HepG2 (cell line): ENCODE data around the gene CARMIL3. TPM values are rescaled to one million over a fixed set of nuclear protein-coding genes. Genes with fewer than 3 reads are reported as not detected.

Experiments used
- ARHGAP35 ChIP-seq: sonication (generic); formaldehyde crosslinking; IDR thresholded peaks from 2 replicates; pipeline ENCODE4 v1.9.0; 2022; ENCODE audit warnings: mild to moderate bottlenecking, inconsistent platforms, moderate library complexity, missing genetic modification reagents, borderline replicate concordance
- CBFB ChIP-seq: sonication (generic); formaldehyde crosslinking; IDR thresholded peaks from 2 replicates; pipeline ENCODE4 v1.4.0; 2020; ENCODE audit warnings: missing genetic modification reagents
- CHD2 ChIP-seq: IDR thresholded peaks from 2 replicates; pipeline ENCODE4 v1.6.1; 2011; ENCODE audit warnings: low read depth, low read length, improper control_type of control experiment
- CHD4 ChIP-seq: fragments of 200-600 bp; sonication (generic); IDR thresholded peaks from 2 replicates; pipeline ENCODE4 v1.7.0; 2017; ENCODE audit warnings: mild to moderate bottlenecking, low read length, borderline replicate concordance
- EEA1 ChIP-seq: sonication (generic); formaldehyde crosslinking; IDR thresholded peaks from 2 replicates; pipeline ENCODE4 v1.5.1; 2020; ENCODE audit warnings: mild to moderate bottlenecking, missing genetic modification reagents, borderline replicate concordance
- HMG20B ChIP-seq: conservative IDR thresholded peaks from 2 replicates; pipeline ENCODE4 v1.6.1; 2016; ENCODE audit warnings: missing genetic modification reagents, missing compliant biosample characterization
- IKZF5 ChIP-seq: IDR thresholded peaks from 2 replicates; pipeline ENCODE4 v1.6.1; 2018; ENCODE audit warnings: missing genetic modification reagents, mild to moderate bottlenecking, missing compliant biosample characterization
- NBN ChIP-seq: fragments of 450-650 bp; conservative IDR thresholded peaks from 2 replicates; pipeline ENCODE4 v1.6.1; 2017
- NFKBIZ ChIP-seq: IDR thresholded peaks from 2 replicates; pipeline ENCODE4 v1.6.1; 2018; ENCODE audit warnings: missing genetic modification reagents, missing compliant biosample characterization
- RBM39 ChIP-seq: fragments of 200-400 bp; formaldehyde crosslinking; IDR thresholded peaks from one replicate; pipeline ENCODE4 v1.6.1; 2018; ENCODE audit warnings: antibody characterized with exemption, mild to moderate bottlenecking, low read depth, low read length; ENCODE audit not compliant: poor library complexity, severe bottlenecking
- SATB2 ChIP-seq: sonication (generic); formaldehyde crosslinking; IDR thresholded peaks from 2 replicates; pipeline ENCODE4 v1.5.0; 2020; ENCODE audit warnings: missing genetic modification reagents
- SIX1 ChIP-seq: sonication (generic); formaldehyde crosslinking; IDR thresholded peaks from 2 replicates; pipeline ENCODE4 v1.4.0; 2020; ENCODE audit warnings: missing genetic modification reagents, borderline replicate concordance
- SMARCC2 ChIP-seq: fragments of 450-650 bp; IDR thresholded peaks from 2 replicates; pipeline ENCODE4 v1.6.1; 2017; ENCODE audit warnings: antibody characterized with exemption, mild to moderate bottlenecking
- XRCC5 ChIP-seq: fragments of 200-400 bp; formaldehyde crosslinking; optimal IDR thresholded peaks from 2 replicates; pipeline ENCODE3; 2017; ENCODE audit warnings: mild to moderate bottlenecking, low read length
- ZBTB2 ChIP-seq: sonication (generic); formaldehyde crosslinking; IDR thresholded peaks from 2 replicates; pipeline ENCODE4 v1.8.0; 2022; ENCODE audit warnings: low read depth, missing genetic modification reagents
- ZFP91 ChIP-seq: sonication (generic); formaldehyde crosslinking; IDR thresholded peaks from 2 replicates; pipeline ENCODE4 v1.9.0; 2022; ENCODE audit warnings: missing genetic modification reagents, mild to moderate bottlenecking, borderline replicate concordance
- ZFY ChIP-seq: sonication (generic); formaldehyde crosslinking; IDR thresholded peaks from 2 replicates; pipeline ENCODE4 v1.4.0; 2020; ENCODE audit warnings: missing genetic modification reagents
- ZNF263 ChIP-seq: sonication (generic); formaldehyde crosslinking; IDR thresholded peaks from 2 replicates; pipeline ENCODE4 v1.4.0; 2020; ENCODE audit warnings: missing genetic modification reagents
- ZNF264 ChIP-seq: sonication (generic); formaldehyde crosslinking; IDR thresholded peaks from 2 replicates; pipeline ENCODE4 v1.4.0; 2020; ENCODE audit warnings: missing genetic modification reagents
- ZNF333 ChIP-seq: sonication (generic); formaldehyde crosslinking; IDR thresholded peaks from 2 replicates; pipeline ENCODE4 v1.4.0; 2020; ENCODE audit warnings: mild to moderate bottlenecking, missing genetic modification reagents, borderline replicate concordance
- ZNF343 ChIP-seq: sonication (generic); formaldehyde crosslinking; IDR thresholded peaks from 2 replicates; pipeline ENCODE4 v1.4.0; 2020; ENCODE audit warnings: mild to moderate bottlenecking, missing genetic modification reagents
- ZNF543 ChIP-seq: sonication (generic); formaldehyde crosslinking; IDR thresholded peaks from 2 replicates; pipeline ENCODE4 v1.4.0; 2020; ENCODE audit warnings: mild to moderate bottlenecking, missing genetic modification reagents
- ZNF883 ChIP-seq: sonication (generic); formaldehyde crosslinking; IDR thresholded peaks from 2 replicates; pipeline ENCODE4 v1.5.1; 2020; ENCODE audit warnings: mild to moderate bottlenecking, missing genetic modification reagents; ENCODE audit errors: not compliant biosample characterization
- ZSCAN29 ChIP-seq: sonication (generic); formaldehyde crosslinking; conservative IDR thresholded peaks from 2 replicates; pipeline ENCODE4 v1.4.0; 2020; ENCODE audit warnings: mild to moderate bottlenecking, missing genetic modification reagents
- polyA plus RNA-seq, 8 experiments: library from polyadenylated mRNA; depleted of rRNA in 3 of 8; stranded (reverse) in 7 of 8; unstranded in 1 of 8; fragments of >200 nt; fragmentation: Illumina TruSeq in 4 of 8; extraction: Trizol in 4 of 8; gene quantifications; 2 replicates each; pipeline versions ENCODE4 v1.2.1 to v1.2.3, GENCODE V29; 2011 to 2016; ENCODE audit warnings: low read depth in 4 of 8, missing spikeins in 1 of 8, mixed read lengths in 1 of 8; ENCODE audit not compliant: insufficient read depth in 1 of 8
- total RNA-seq, 5 experiments: library from RNA; depleted of rRNA; stranded (reverse); fragments of >200 nt; fragmentation: Illumina TruSeq; extraction: Trizol; gene quantifications; 2 replicates each; pipeline ENCODE4 v1.2.3, GENCODE V29; 2016; ENCODE audit warnings: low read depth in 1 of 5

CARMIL3 gene
- total and polyA plus RNA-seq, 2 of the 13 experiments (the other 11 are each of a cell fraction or from before 2014, with no cell fraction given): 0.27 to 0.55 TPM

GRCh38 chr14:24051789-24052655, at the start of gene CARMIL3 (continued):
- peak; percentile 74; the same call in 1 of the 2 replicates for TF ChIP-seq HMG20B (CRISPR knock-in tag)
- no peak for TF ChIP-seq ZSCAN29 (CRISPR knock-in tag)
- TF ChIP-seq CBFB (CRISPR knock-in tag): peak; percentile 63
- no peak for TF ChIP-seq CHD4
- TF ChIP-seq ZNF264 (CRISPR knock-in tag): no peak; the same call in 1 of the 2 replicates
- TF ChIP-seq RBM39: no peak
- TF ChIP-seq EEA1: no peak; the same call in 1 of the 2 replicates
- TF ChIP-seq ARHGAP35: peak; percentile 94; the same call in 1 of the 2 replicates
- TF ChIP-seq NBN: no peak
- TF ChIP-seq ZFY (CRISPR knock-in tag): peak; percentile 80; the same call in 1 of the 2 replicates
- peak; percentile 71 for TF ChIP-seq XRCC5
- peak; percentile 61; the same call in 1 of the 2 replicates for TF ChIP-seq NFKBIZ (CRISPR knock-in tag)
- TF ChIP-seq ZNF333 (CRISPR knock-in tag): 0 out of 2 replicates have a peak, but pooled peaks have one; percentile 16
- peak; percentile 78; the same call in 1 of the 2 replicates for TF ChIP-seq IKZF5 (CRISPR knock-in tag)
- no peak for TF ChIP-seq SIX1 (CRISPR knock-in tag)
- TF ChIP-seq ZNF543 (CRISPR knock-in tag): peak; percentile 72
- peak; percentile 27; the same call in 1 of the 2 replicates for TF ChIP-seq ZFP91 (CRISPR knock-in tag)
- peak; percentile 39; the same call in 1 of the 2 replicates for TF ChIP-seq ZNF263 (CRISPR knock-in tag)
- no peak; the same call in 1 of the 2 replicates for TF ChIP-seq SATB2 (CRISPR knock-in tag)
- TF ChIP-seq SMARCC2: no peak
- TF ChIP-seq ZNF883 (CRISPR knock-in tag): peak; percentile 93
- peak; percentile 19; the same call in 1 of the 2 replicates for TF ChIP-seq ZBTB2 (CRISPR knock-in tag)
- peak; percentile 64; the same call in 1 of the 2 replicates for TF ChIP-seq ZNF343
- peak; percentile 79 for TF ChIP-seq CHD2
